ENCODE results near the gene RIMOC1.
A peak's percentile ranks its signal among the peaks of the same experiment; 100 is the strongest.

Gene RIMOC1

GRCh38 chr5:41903892-41904799, at the start of gene RIMOC1:
TSS of gene RIMOC1 (plus strand) at chr5:41904344. CDS start at chr5:41904368, 24 bp downstream.
- peak; percentile 99 for DNase-seq

- DNase-seq, result peak; percentile 89
Measured at GRCh38 chr5:41856644-41857491, 47.3 kb upstream of the RIMOC1 start.

GRCh38 chr5:41857989-41858388, 46.2 kb upstream of the RIMOC1 start:
- no peak for DNase-seq

GRCh38 chr5:41858890-41859289, 45.3 kb upstream of the RIMOC1 start:
- peak; percentile 21 for DNase-seq

GRCh38 chr5:41863871-41864486, 40.2 kb upstream of the RIMOC1 start:
- peak; percentile 30 for DNase-seq

- DNase-seq, result peak; percentile 51
Measured at GRCh38 chr5:41869151-41869723, 34.9 kb upstream of the RIMOC1 start.

GRCh38 chr5:41869724-41870626, 34.2 kb upstream of the RIMOC1 start, which contains the start of gene OXCT1:
TSS of gene OXCT1 (minus strand) at chr5:41870425. CDS start at chr5:41870358, 67 bp downstream.
- DNase-seq, result peak; percentile 92

- no peak for DNase-seq
Measured at GRCh38 chr5:41870627-41871048, 33.5 kb upstream of the RIMOC1 start.

- DNase-seq, result no peak
Measured at GRCh38 chr5:41871852-41872251, 32.3 kb upstream of the RIMOC1 start.

GRCh38 chr5:41874512-41875060, 29.6 kb upstream of the RIMOC1 start:
- no peak for DNase-seq

- DNase-seq, result no peak
Measured at GRCh38 chr5:41875121-41875520, 29.0 kb upstream of the RIMOC1 start.

GRCh38 chr5:41876678-41877077, 27.5 kb upstream of the RIMOC1 start:
- no peak for DNase-seq

- no peak for DNase-seq
Measured at GRCh38 chr5:41877408-41877807, 26.7 kb upstream of the RIMOC1 start.

GRCh38 chr5:41878173-41878572, 26.0 kb upstream of the RIMOC1 start:
- no peak for DNase-seq

- no peak for DNase-seq
Measured at GRCh38 chr5:41878643-41879478, 25.3 kb upstream of the RIMOC1 start.

GRCh38 chr5:41882765-41883164, 21.4 kb upstream of the RIMOC1 start:
- DNase-seq, result no peak

GRCh38 chr5:41883243-41883642, 20.9 kb upstream of the RIMOC1 start:
- peak; percentile 83 for DNase-seq

- DNase-seq, result no peak
Measured at GRCh38 chr5:41883936-41884335, 20.2 kb upstream of the RIMOC1 start.

GRCh38 chr5:41885286-41885685, 18.9 kb upstream of the RIMOC1 start:
- DNase-seq, result peak; percentile 11

- peak; percentile 89 for DNase-seq
Measured at GRCh38 chr5:41891066-41891707, 13.0 kb upstream of the RIMOC1 start.

Measured in OCI-M1 (cell line).